HCT116 (cell line): ENCODE results near the gene CLIP4. TPM values are rescaled to one million over a fixed set of nuclear protein-coding genes. Genes with fewer than 3 reads are reported as not detected.

Experiments used
- ATAC-seq: fragments of 200-7000 bp; cut with Tn5 transposase; 2 replicates; pipeline ENCODE4 v1.9.1; 2020; ENCODE audit warnings: mild to moderate bottlenecking, moderate library complexity
- BruUV-seq: library from RNA; stranded (reverse); fragments of 400-500 nt; replicated peaks from 2 replicates; lab custom pipeline; 2021; lab: Mats Ljungman, UMichigan
- CTCF ChIA-PET: fragments of 300-600 bp; sonication (Branson Sonifier 250); formaldehyde crosslinking; loops from one replicate; lab custom pipeline; 2021; ENCODE audit warnings: antibody characterized with exemption; lab: Charles Lee
- POLR2A ChIA-PET: fragments of 300-600, 350-600 bp; sonication (Branson Sonifier 250); formaldehyde crosslinking; loops from one replicate; lab custom pipeline; 2021; ENCODE audit warnings: antibody characterized with exemption; lab: Charles Lee
- RAD21 ChIA-PET, 2 experiments: fragments of 300-600 bp; sonication (Branson Sonifier 250); formaldehyde crosslinking; loops; one replicate each; lab custom pipeline; 2023; ENCODE audit warnings: low total read pairs in 2 of 2; ENCODE audit not compliant: uncharacterized antibody in 2 of 2, unreplicated experiment in 2 of 2, low non-redundant PET in 1 of 2; lab: Charles Lee
- DNase-seq: peaks from one replicate; pipeline ENCODE4 v3.0.0-alpha.2; 2010; ENCODE audit warnings: low read depth, low spot score
- H2AFZ ChIP-seq: fragments of 200-600 bp; shearing (Covaris generic), sonication (generic); 2 replicates; pipeline ENCODE4 v1.6.1; 2017; ENCODE audit warnings: low read depth, mixed run types, mixed read lengths, antibody characterized with exemption, low read length; ENCODE audit not compliant: poor library complexity, severe bottlenecking
- H3K27ac ChIP-seq: 2 replicates; pipeline ENCODE4 v1.5.1; 2012; ENCODE audit warnings: low read depth, low read length
- H3K27me3 ChIP-seq: fragments of 200-600 bp; sonication (generic); 2 replicates; pipeline ENCODE4 v1.6.1; 2016; ENCODE audit warnings: mixed run types, low read length, mixed read lengths; ENCODE audit not compliant: insufficient read depth
- H3K36me3 ChIP-seq, 2 experiments: fragments of 200-500 bp in 1 of 2; fragments of 200-600 bp in 1 of 2; sonication (Bioruptor generic) in 1 of 2; sonication (generic) in 1 of 2; 2 replicates each; pipeline versions ENCODE4 v1.5.1 to v1.6.1; 2014 to 2016; ENCODE audit warnings: low read length in 2 of 2, inconsistent platforms in 1 of 2, mixed read lengths in 1 of 2, mixed run types in 1 of 2; ENCODE audit not compliant: insufficient read depth in 2 of 2, control insufficient read depth in 1 of 2
- H3K4me1 ChIP-seq, 2 experiments: fragments of 200-600 bp in 1 of 2; sonication (generic) in 1 of 2; 2 replicates each; pipeline versions ENCODE4 v1.5.1 to v1.6.1; 2012 to 2017; ENCODE audit warnings: low read length in 2 of 2, inconsistent platforms in 1 of 2, mild to moderate bottlenecking in 1 of 2, mixed read lengths in 1 of 2, mixed run types in 1 of 2, moderate library complexity in 1 of 2; ENCODE audit not compliant: insufficient read depth in 2 of 2, control insufficient read depth in 1 of 2
- H3K4me2 ChIP-seq: fragments of 200-600 bp; sonication (generic); 2 replicates; pipeline ENCODE4 v1.6.1; 2017; ENCODE audit warnings: mixed run types, low read length, mixed read lengths
- H3K4me3 ChIP-seq, 2 experiments: fragments of 200-600 bp in 1 of 2; sonication (generic) in 1 of 2; replicated peaks in 1 of 2; 2 replicates each; pipeline ENCODE4 v1.5.1; 2011 to 2016; ENCODE audit warnings: low read length in 2 of 2, control low read depth in 1 of 2, low read depth in 1 of 2, mild to moderate bottlenecking in 1 of 2, mixed read lengths in 1 of 2, mixed run types in 1 of 2
- H3K79me2 ChIP-seq: fragments of 200-600 bp; sonication (generic); 2 replicates; pipeline ENCODE4 v1.6.1; 2017; ENCODE audit warnings: mild to moderate bottlenecking, mixed run types, low read length, moderate library complexity, mixed read lengths; ENCODE audit not compliant: insufficient read depth
- H3K9ac ChIP-seq: fragments of 200-600 bp; sonication (generic); 2 replicates; pipeline ENCODE4 v1.6.1; 2016; ENCODE audit warnings: low read length, mixed read lengths
- H3K9me2 ChIP-seq: fragments of 200-600 bp; sonication (generic), shearing (Covaris generic); 2 replicates; pipeline ENCODE4 v1.6.1; 2017; ENCODE audit warnings: mixed run types, mild to moderate bottlenecking, moderate library complexity; ENCODE audit not compliant: insufficient read depth
- H3K9me3 ChIP-seq, 2 experiments: fragments of 200-500 bp in 1 of 2; fragments of 200-600 bp in 1 of 2; sonication (Bioruptor generic) in 1 of 2; sonication (generic) in 1 of 2; 2 replicates each; pipeline ENCODE4 v1.6.1; 2014 to 2017; ENCODE audit warnings: low read length in 2 of 2, mixed read lengths in 2 of 2, inconsistent platforms in 1 of 2, low read depth in 1 of 2, mild to moderate bottlenecking in 1 of 2, mixed run types in 1 of 2, moderate library complexity in 1 of 2; ENCODE audit not compliant: control insufficient read depth in 1 of 2, insufficient read depth in 1 of 2
- H4K20me1 ChIP-seq: fragments of 200-600 bp; sonication (generic), shearing (Covaris generic); 2 replicates; pipeline ENCODE4 v1.6.1; 2017; ENCODE audit warnings: mixed run types, mild to moderate bottlenecking, moderate library complexity; ENCODE audit not compliant: insufficient read depth
- CEBPB ChIP-seq: IDR thresholded peaks from 2 replicates; pipeline ENCODE4 v1.6.1; 2012; ENCODE audit warnings: low read depth
- EGR1 ChIP-seq: IDR thresholded peaks from 2 replicates; pipeline ENCODE4 v1.6.1; 2012; ENCODE audit warnings: low read depth
- ELF1 ChIP-seq: IDR thresholded peaks from 2 replicates; pipeline ENCODE4 v1.6.1; 2012; ENCODE audit warnings: low read depth, borderline replicate concordance
- EZH2 ChIP-seq: fragments of 200-600 bp; sonication (generic); IDR thresholded peaks from 2 replicates; pipeline ENCODE4 v1.6.1; 2017; ENCODE audit warnings: antibody characterized with exemption, mixed run types
- EZH2phosphoT487 ChIP-seq: fragments of 200-600 bp; IDR thresholded peaks from 2 replicates; pipeline ENCODE4 v1.6.1; 2018; ENCODE audit warnings: antibody characterized with exemption, borderline replicate concordance
- JUND ChIP-seq: IDR thresholded peaks from 2 replicates; pipeline ENCODE4 v1.6.1; 2012
- POLR2A ChIP-seq: IDR thresholded peaks from 2 replicates; pipeline ENCODE4 v1.7.0; 2011; ENCODE audit warnings: borderline replicate concordance; ENCODE audit not compliant: insufficient read depth, insufficient read length; ENCODE audit errors: extremely low read depth
- POLR2AphosphoS5 ChIP-seq: IDR thresholded peaks from 2 replicates; pipeline ENCODE4 v1.6.1; 2011; ENCODE audit warnings: mild to moderate bottlenecking, low read depth, low read length, moderate library complexity
- RAD21 ChIP-seq: IDR thresholded peaks from 2 replicates; pipeline ENCODE4 v1.6.1; 2012; ENCODE audit warnings: low read depth, mild to moderate bottlenecking
- SIN3A ChIP-seq: IDR thresholded peaks from 2 replicates; pipeline ENCODE4 v1.6.1; 2012; ENCODE audit warnings: low read depth
- SP1 ChIP-seq: IDR thresholded peaks from 2 replicates; pipeline ENCODE4 v1.6.1; 2012; ENCODE audit warnings: low read depth
- SRF ChIP-seq: IDR thresholded peaks from 2 replicates; pipeline ENCODE4 v1.6.1; 2012; ENCODE audit warnings: low read depth
- TCF7L2 ChIP-seq: IDR thresholded peaks from 2 replicates; pipeline ENCODE4 v1.7.0; 2011; ENCODE audit warnings: borderline replicate concordance, inconsistent platforms; ENCODE audit not compliant: insufficient read depth, insufficient read length; ENCODE audit errors: extremely low read depth
- YY1 ChIP-seq: IDR thresholded peaks from 2 replicates; pipeline ENCODE4 v1.6.1; 2011; ENCODE audit warnings: low read length, low read depth, moderate library complexity, mild to moderate bottlenecking; ENCODE audit not compliant: insufficient replicate concordance; ENCODE audit errors: extremely low read depth
- ZNF274 ChIP-seq: fragments of 200-500 bp; sonication (Bioruptor generic); IDR thresholded peaks from 2 replicates; pipeline ENCODE4 v1.6.1; 2014; ENCODE audit warnings: mild to moderate bottlenecking, low read depth, low read length, inconsistent platforms
- intact Hi-C: fragments of 100-400 bp; cut with micrococcal nuclease; formaldehyde crosslinking; loops from 2 replicates; pipeline ENCODE4 v1.10.0; 2022
- total RNA-seq: library from RNA; stranded (reverse); gene quantifications from one replicate; pipeline ENCODE4 v1.2.1, GENCODE V29; 2021; ENCODE audit not compliant: unreplicated experiment
- TF ChIP-seq, protein P1 (sequence below): IDR thresholded peaks from 2 replicates; pipeline ENCODE4 v1.6.1; 2012
- TF ChIP-seq, protein P2 (sequence below), 3 experiments: fragments of 200-600 bp in 1 of 3; sonication (generic) in 1 of 3; IDR thresholded peaks in 2 of 3; conservative IDR thresholded peaks in 1 of 3; 2 replicates each; pipeline ENCODE4 v1.5.1; 2012 to 2017; ENCODE audit warnings: low read depth in 2 of 3, low read length in 2 of 3, antibody characterized with exemption in 1 of 3, borderline replicate concordance in 1 of 3, control low read depth in 1 of 3, mild to moderate bottlenecking in 1 of 3, mixed read lengths in 1 of 3, mixed run types in 1 of 3, moderate library complexity in 1 of 3; ENCODE audit not compliant: insufficient read depth in 1 of 3
- TF ChIP-seq, protein P3 (sequence below): IDR thresholded peaks from 2 replicates; pipeline ENCODE4 v1.6.1; 2011; ENCODE audit warnings: mild to moderate bottlenecking, low read length, moderate library complexity; ENCODE audit not compliant: insufficient replicate concordance; ENCODE audit errors: extremely low read depth

Gene CLIP4
- total RNA-seq, 1 experiment from 2014 or later = 27.8 TPM

DNA sequence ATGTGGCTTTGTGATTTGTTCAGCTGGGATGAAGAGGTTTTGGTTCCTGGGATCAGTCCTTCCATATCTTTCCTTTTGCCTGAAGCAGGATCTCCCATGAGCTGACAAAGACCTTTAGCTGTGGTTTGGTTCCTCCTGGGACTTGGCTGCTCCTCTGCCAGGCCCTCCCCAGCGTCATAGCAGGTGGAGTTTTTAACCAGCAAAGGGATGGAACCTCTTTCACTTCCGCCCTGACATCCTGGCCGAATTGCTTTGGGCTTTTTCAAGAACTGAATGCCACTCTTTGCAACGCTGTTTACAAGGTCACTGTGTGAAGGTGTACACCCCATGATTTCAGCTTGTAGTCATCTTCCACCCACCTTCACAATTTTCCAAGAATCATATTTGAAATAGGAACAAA is 41.3 kb upstream of the CLIP4 start:
- Histone ChIP-seq H4K20me1 (no peaks in the 10 kb centered on the region), H3K9me2 (no peaks in the 10 kb centered on the region), H3K9me3 (peaks cover 0 to under 1% of the 10 kb centered on the region in 2 experiments; a peak in 1 of 4 replicates)
- intact Hi-C loops = no loop called here
- TF ChIP-seq EZH2phosphoT487 (no peak), SIN3A (no peak), ELF1 (no peak), EGR1 (no peak), POLR2A (no peak), RAD21 (no peak), ZNF274 (no peak), TCF7L2 (no peak), SRF (no peak), YY1 (no peak), CEBPB (no peak), EZH2 (no peak), SP1 (no peak), POLR2AphosphoS5 (no peak), JUND (no peak)
- TF ChIP-seq, protein P1, sequence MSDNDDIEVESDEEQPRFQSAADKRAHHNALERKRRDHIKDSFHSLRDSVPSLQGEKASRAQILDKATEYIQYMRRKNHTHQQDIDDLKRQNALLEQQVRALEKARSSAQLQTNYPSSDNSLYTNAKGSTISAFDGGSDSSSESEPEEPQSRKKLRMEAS = no peak
- TF ChIP-seq, protein P2, sequence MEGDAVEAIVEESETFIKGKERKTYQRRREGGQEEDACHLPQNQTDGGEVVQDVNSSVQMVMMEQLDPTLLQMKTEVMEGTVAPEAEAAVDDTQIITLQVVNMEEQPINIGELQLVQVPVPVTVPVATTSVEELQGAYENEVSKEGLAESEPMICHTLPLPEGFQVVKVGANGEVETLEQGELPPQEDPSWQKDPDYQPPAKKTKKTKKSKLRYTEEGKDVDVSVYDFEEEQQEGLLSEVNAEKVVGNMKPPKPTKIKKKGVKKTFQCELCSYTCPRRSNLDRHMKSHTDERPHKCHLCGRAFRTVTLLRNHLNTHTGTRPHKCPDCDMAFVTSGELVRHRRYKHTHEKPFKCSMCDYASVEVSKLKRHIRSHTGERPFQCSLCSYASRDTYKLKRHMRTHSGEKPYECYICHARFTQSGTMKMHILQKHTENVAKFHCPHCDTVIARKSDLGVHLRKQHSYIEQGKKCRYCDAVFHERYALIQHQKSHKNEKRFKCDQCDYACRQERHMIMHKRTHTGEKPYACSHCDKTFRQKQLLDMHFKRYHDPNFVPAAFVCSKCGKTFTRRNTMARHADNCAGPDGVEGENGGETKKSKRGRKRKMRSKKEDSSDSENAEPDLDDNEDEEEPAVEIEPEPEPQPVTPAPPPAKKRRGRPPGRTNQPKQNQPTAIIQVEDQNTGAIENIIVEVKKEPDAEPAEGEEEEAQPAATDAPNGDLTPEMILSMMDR (IDR thresholded peaks at IDR 0.05 in 2 of 3, conservative IDR thresholded peaks at IDR 0.05 in 1 of 3; ENCODE audit: borderline replicate concordance in 1 of 3, insufficient read depth in 1 of 3, low read depth in 2 of 3, low read length in 2 of 3) = no peak
- TF ChIP-seq, protein P3, sequence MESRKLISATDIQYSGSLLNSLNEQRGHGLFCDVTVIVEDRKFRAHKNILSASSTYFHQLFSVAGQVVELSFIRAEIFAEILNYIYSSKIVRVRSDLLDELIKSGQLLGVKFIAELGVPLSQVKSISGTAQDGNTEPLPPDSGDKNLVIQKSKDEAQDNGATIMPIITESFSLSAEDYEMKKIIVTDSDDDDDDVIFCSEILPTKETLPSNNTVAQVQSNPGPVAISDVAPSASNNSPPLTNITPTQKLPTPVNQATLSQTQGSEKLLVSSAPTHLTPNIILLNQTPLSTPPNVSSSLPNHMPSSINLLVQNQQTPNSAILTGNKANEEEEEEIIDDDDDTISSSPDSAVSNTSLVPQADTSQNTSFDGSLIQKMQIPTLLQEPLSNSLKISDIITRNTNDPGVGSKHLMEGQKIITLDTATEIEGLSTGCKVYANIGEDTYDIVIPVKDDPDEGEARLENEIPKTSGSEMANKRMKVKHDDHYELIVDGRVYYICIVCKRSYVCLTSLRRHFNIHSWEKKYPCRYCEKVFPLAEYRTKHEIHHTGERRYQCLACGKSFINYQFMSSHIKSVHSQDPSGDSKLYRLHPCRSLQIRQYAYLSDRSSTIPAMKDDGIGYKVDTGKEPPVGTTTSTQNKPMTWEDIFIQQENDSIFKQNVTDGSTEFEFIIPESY = no peak
- TF ChIP-seq, all 23 proteins: peak for 0
- ChIA-PET CTCF (no interaction called here), POLR2A (no interaction called here), RAD21 (no interaction called here)
- Histone ChIP-seq H3K4me3 (no peak overlapping the region), H3K9ac (no peak overlapping the region), H3K36me3 (no peaks in the 10 kb centered on the region), H3K4me2 (no peak overlapping the region), H3K27ac (no peak overlapping the region), H3K4me1 (no peaks in the 10 kb centered on the region), H3K79me2 (no peaks in the 10 kb centered on the region), H3K27me3 (no peaks in the 10 kb centered on the region), H2AFZ (no peak overlapping the region)
- no TSS peak for BruUV-seq
- DNase-seq (no peak), ATAC-seq (no peak)
